SIG-M5 treated with dmso at 0.1 percent for 504 hours (cell line): Measurements from ENCODE around the gene VPS16.
"Not testable (repeated sequence)": the region's sequence is repeated elsewhere in the genome, so short reads cannot be mapped to it uniquely, and the experiment has no call there.

ENCODE experiments used
- DNase-seq: peaks from one replicate; lab custom pipeline; 2025; ENCODE audit not compliant: unreplicated experiment; lab: John Stamatoyannopoulos, UW

The VPS16 gene

GRCh38 chr20:2894221-2894620, 53.7 kb downstream of the VPS16 start:
- no peak for DNase-seq

GRCh38 chr20:2895154-2895553, 54.6 kb downstream of the VPS16 start:
- not testable (repeated sequence) for DNase-seq

- no peak for DNase-seq
Measured at GRCh38 chr20:2899243-2899642, 58.7 kb downstream of the VPS16 start.

GRCh38 chr20:2900845-2901592, 60.5 kb downstream of the VPS16 start:
- peak; percentile 95 for DNase-seq

GRCh38 chr20:2902291-2902690, 61.7 kb downstream of the VPS16 start:
- DNase-seq = no peak

- no peak for DNase-seq
Measured at GRCh38 chr20:2902818-2903217, 62.3 kb downstream of the VPS16 start.

- DNase-seq = no peak
Measured at GRCh38 chr20:2903686-2904085, 63.1 kb downstream of the VPS16 start.

- no peak for DNase-seq
Measured at GRCh38 chr20:2907519-2907918, 67.0 kb downstream of the VPS16 start.

- DNase-seq = no peak
Measured at GRCh38 chr20:2909953-2910352, 69.4 kb downstream of the VPS16 start.

- DNase-seq = no peak
Measured at GRCh38 chr20:2911200-2911599, 70.7 kb downstream of the VPS16 start.

GRCh38 chr20:2914160-2914559, 73.6 kb downstream of the VPS16 start:
- no peak for DNase-seq
